Endothelial cell (in vitro differentiated cells): ENCODE results near the gene SPEF1. TPM values are rescaled to one million over a fixed set of nuclear protein-coding genes. Genes with fewer than 3 reads are reported as not detected.
A peak's percentile ranks its signal among the peaks of the same experiment; 100 is the strongest.

ENCODE experiments used
- DNase-seq: peaks from one replicate; pipeline ENCODE4 v3.0.0; 2021; ENCODE audit warnings: low spot score
- H3K27ac Mint-ChIP-seq: one replicate; pipeline ENCODE4 v1.8.0; 2021; ENCODE audit warnings: mixed read lengths, inconsistent platforms; ENCODE audit not compliant: unreplicated experiment
- H3K27me3 Mint-ChIP-seq: one replicate; pipeline ENCODE4 v1.8.0; 2021; ENCODE audit warnings: mild to moderate bottlenecking, moderate library complexity, mixed read lengths, inconsistent platforms; ENCODE audit not compliant: unreplicated experiment
- H3K36me3 Mint-ChIP-seq: one replicate; pipeline ENCODE4 v1.8.0; 2021; ENCODE audit warnings: mild to moderate bottlenecking, low read depth, mixed read lengths, inconsistent platforms; ENCODE audit not compliant: unreplicated experiment
- H3K4me1 Mint-ChIP-seq: one replicate; pipeline ENCODE4 v1.8.0; 2021; ENCODE audit warnings: mild to moderate bottlenecking, mixed read lengths, inconsistent platforms; ENCODE audit not compliant: unreplicated experiment
- H3K4me3 Mint-ChIP-seq: one replicate; pipeline ENCODE4 v1.8.0; 2021; ENCODE audit warnings: mild to moderate bottlenecking, mixed read lengths, inconsistent platforms; ENCODE audit not compliant: unreplicated experiment
- H3K9me3 Mint-ChIP-seq: one replicate; pipeline ENCODE4 v1.8.0; 2021; ENCODE audit warnings: mixed read lengths, inconsistent platforms; ENCODE audit not compliant: unreplicated experiment
- total RNA-seq: library from RNA; stranded (reverse); fragmentation: NEBNext Ultra II Directional; extraction: Animal tissue kit (Norgen Biotek cat#: 25700); gene quantifications from one replicate; pipeline ENCODE4 v1.2.1, GENCODE V29; 2021; ENCODE audit not compliant: unreplicated experiment
- TF ChIP-seq, protein P1 (sequence below): fragments of 200-600 bp; sonication (generic); IDR thresholded peaks from one replicate; pipeline ENCODE4 v1.5.0; 2021; ENCODE audit warnings: antibody characterized with exemption; ENCODE audit not compliant: unreplicated experiment

Gene SPEF1
- total RNA-seq, 1 donor from 2014 or later, result 0.23 TPM

DNA sequence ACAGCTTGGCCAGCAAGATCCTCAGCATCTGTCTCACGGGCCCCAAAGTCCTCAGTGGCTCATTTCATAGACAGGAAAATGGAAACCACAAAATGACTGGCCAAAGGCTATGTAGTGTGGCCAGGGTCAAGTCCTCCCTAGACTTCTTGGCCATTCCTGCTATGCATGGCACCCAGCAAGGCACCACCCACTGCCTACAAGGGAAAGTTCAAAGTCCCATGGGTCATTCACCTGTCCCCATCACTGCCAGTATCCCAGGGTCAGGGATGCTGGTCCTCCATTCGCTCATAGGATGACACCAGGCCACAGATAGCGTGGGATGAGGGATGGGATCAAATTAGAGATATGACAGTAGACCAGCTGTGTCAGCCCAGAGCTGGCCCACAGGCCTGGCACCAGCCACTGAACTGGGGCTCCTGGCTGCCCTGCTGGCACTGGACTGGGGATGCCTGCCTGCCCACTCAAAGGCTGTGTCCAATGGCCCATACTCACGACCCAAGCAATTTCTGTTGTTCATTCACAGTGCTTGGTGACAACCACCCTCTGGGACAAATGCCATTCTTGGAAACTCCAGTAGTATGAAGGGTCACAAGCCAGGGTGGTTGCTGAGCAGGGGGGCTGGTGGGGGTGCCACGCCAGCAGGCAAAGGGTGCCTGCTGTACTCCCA is 25.3 kb downstream of the SPEF1 start:
- no peak overlapping the region for H3K27ac Mint-ChIP-seq
- H3K36me3 Mint-ChIP-seq, result peaks cover 8% of the 10 kb centered on the region
- no peak overlapping the region for H3K4me3 Mint-ChIP-seq
- H3K4me1 Mint-ChIP-seq, result peaks cover 3% of the 10 kb centered on the region
- H3K27me3 Mint-ChIP-seq, result peaks cover 25% of the 10 kb centered on the region
- H3K9me3 Mint-ChIP-seq, result no peaks in the 10 kb centered on the region
- no peak for DNase-seq
- TF ChIP-seq, protein P1, sequence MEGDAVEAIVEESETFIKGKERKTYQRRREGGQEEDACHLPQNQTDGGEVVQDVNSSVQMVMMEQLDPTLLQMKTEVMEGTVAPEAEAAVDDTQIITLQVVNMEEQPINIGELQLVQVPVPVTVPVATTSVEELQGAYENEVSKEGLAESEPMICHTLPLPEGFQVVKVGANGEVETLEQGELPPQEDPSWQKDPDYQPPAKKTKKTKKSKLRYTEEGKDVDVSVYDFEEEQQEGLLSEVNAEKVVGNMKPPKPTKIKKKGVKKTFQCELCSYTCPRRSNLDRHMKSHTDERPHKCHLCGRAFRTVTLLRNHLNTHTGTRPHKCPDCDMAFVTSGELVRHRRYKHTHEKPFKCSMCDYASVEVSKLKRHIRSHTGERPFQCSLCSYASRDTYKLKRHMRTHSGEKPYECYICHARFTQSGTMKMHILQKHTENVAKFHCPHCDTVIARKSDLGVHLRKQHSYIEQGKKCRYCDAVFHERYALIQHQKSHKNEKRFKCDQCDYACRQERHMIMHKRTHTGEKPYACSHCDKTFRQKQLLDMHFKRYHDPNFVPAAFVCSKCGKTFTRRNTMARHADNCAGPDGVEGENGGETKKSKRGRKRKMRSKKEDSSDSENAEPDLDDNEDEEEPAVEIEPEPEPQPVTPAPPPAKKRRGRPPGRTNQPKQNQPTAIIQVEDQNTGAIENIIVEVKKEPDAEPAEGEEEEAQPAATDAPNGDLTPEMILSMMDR, result no peak

DNA sequence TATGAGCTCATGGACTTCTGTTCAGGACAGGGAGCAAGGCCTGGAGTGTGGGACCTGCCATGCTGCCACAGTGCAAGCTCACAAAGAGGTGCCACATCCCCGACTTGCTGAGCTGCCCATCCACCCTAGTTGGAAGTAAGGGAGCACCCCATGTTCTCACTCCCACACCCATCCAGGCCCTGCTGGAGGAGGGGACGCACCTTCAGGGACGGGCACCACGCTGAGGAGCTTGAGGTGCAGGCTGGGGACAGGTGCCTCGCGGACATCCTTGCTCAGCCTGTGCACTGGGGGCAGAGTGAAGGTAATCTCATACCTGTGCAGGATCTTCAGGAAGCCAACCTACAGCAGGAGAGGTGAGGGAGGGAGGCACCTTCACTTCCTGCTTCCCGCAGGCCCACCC is 26.0 kb downstream of the SPEF1 start:
- Mint-ChIP-seq H3K27me3 (peaks cover 28% of the 10 kb centered on the region), H3K36me3 (peaks cover 12% of the 10 kb centered on the region), H3K9me3 (no peaks in the 10 kb centered on the region), H3K4me1 (peaks cover 3% of the 10 kb centered on the region), H3K4me3 (no peak overlapping the region), H3K27ac (no peak overlapping the region)
- TF ChIP-seq, protein P1, result no peak
- DNase-seq, result no peak

DNA sequence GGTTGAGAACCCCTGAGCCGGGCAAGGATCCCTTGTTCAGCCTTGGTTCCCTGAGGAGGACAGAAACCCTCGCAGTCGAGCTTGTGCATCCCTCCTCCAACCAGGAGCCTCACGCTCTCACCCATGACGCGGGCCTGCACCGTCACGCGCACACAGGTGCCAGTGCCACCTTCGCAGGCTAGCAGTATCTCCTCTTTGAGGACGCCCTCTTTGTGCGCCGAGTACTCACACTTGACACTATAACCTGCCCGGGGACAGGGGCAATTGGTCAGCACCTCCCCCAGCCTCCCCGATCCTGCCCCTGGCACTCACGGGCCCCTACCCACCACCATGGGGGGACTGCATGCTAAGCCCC is 27.0 kb downstream of the SPEF1 start:
- TF ChIP-seq, protein P1, result no peak
- Mint-ChIP-seq H3K27ac (no peak overlapping the region), H3K36me3 (peaks cover 12% of the 10 kb centered on the region), H3K9me3 (no peaks in the 10 kb centered on the region), H3K4me1 (peaks cover 3% of the 10 kb centered on the region), H3K27me3 (peaks cover 26% of the 10 kb centered on the region), H3K4me3 (no peak overlapping the region)
- DNase-seq, result no peak

DNA sequence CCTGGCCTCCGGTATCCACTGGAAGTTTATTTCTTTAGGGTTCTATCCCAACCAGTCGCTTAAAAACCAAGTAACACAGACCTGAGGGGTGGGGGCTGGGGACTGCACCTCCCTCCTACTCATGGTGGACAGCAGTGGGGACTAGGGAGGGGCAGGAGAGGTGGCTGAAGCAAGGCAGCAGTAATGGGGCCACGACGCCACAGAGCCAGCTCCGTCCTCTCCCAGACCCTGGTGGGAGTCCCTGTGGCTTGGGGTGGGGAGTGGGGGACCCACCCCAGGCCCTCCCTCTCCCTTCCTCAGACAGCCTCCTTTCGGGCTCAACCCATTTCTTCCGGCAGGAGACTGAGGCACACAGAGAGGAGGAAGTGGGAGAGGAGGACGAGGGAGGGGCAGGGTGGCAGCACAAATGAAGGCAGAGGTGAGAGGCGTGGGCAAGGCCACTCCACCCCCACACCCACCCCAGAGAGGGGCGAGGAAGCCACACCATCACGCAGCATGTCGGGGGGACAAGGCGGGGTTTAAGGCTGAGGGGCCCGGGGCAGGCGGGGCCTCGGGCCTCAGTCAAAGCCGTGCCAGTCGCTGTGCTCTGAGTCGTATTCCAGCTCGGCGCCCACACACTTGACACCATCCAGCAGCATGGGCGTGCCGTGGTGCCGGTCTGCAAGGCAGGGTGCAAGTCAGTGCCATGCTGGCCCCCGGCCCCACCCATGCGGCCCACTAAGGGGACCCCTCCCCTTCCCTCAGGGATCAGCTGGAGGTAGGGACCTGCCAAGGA is 27.6 kb downstream of the SPEF1 start:
- H3K27ac Mint-ChIP-seq, result no peak overlapping the region
- TF ChIP-seq, protein P1, result no peak
- no peaks in the 10 kb centered on the region for H3K9me3 Mint-ChIP-seq
- H3K4me1 Mint-ChIP-seq, result peaks cover 3% of the 10 kb centered on the region
- peaks cover 26% of the 10 kb centered on the region for H3K27me3 Mint-ChIP-seq
- peaks cover 12% of the 10 kb centered on the region for H3K36me3 Mint-ChIP-seq
- H3K4me3 Mint-ChIP-seq, result no peak overlapping the region
- no peak for DNase-seq

DNA sequence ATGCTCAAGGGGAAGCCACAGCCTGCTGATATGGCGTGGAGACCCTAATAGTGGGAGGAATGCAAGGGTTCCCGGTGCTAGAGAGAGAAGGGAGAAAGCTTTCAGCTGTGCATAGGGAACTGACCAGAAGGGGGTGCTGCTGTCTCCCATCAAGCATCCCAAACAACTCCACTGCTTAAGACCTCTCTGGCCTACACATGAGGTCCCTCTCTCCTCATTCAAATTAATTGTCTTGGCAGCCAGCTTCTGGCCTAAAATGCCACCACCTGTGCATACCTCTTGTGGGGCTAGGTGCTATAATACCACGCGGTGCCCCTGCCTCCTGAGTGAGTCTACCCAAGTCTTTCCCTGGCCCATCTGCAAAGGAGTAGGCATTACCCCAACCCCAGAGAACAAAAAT is 28.1 kb downstream of the SPEF1 start:
- H3K36me3 Mint-ChIP-seq, result peaks cover 12% of the 10 kb centered on the region
- H3K27ac Mint-ChIP-seq, result no peak overlapping the region
- peaks cover 3% of the 10 kb centered on the region for H3K4me1 Mint-ChIP-seq
- H3K27me3 Mint-ChIP-seq, result peaks cover 24% of the 10 kb centered on the region
- H3K9me3 Mint-ChIP-seq, result no peaks in the 10 kb centered on the region
- TF ChIP-seq, protein P1, result peak; percentile 54
- no peak overlapping the region for H3K4me3 Mint-ChIP-seq
- DNase-seq, result peak; percentile 76
